HCT116 (cell line): Measurements from ENCODE around the gene DAPP1. TPM values are rescaled to one million over a fixed set of nuclear protein-coding genes. Genes with fewer than 3 reads are reported as not detected.

ENCODE experiments used
- ATAC-seq: fragments of 200-7000 bp; cut with Tn5 transposase; 2 replicates; pipeline ENCODE4 v1.9.1; 2020; ENCODE audit warnings: mild to moderate bottlenecking, moderate library complexity
- BruUV-seq: library from RNA; stranded (reverse); fragments of 400-500 nt; replicated peaks from 2 replicates; lab custom pipeline; 2021; lab: Mats Ljungman, UMichigan
- CTCF ChIA-PET: fragments of 300-600 bp; sonication (Branson Sonifier 250); formaldehyde crosslinking; loops from one replicate; lab custom pipeline; 2021; ENCODE audit warnings: antibody characterized with exemption; lab: Charles Lee
- POLR2A ChIA-PET: fragments of 300-600, 350-600 bp; sonication (Branson Sonifier 250); formaldehyde crosslinking; loops from one replicate; lab custom pipeline; 2021; ENCODE audit warnings: antibody characterized with exemption; lab: Charles Lee
- RAD21 ChIA-PET, 2 experiments: fragments of 300-600 bp; sonication (Branson Sonifier 250); formaldehyde crosslinking; loops; one replicate each; lab custom pipeline; 2023; ENCODE audit warnings: low total read pairs in 2 of 2; ENCODE audit not compliant: uncharacterized antibody in 2 of 2, unreplicated experiment in 2 of 2, low non-redundant PET in 1 of 2; lab: Charles Lee
- DNase-seq: peaks from one replicate; pipeline ENCODE4 v3.0.0-alpha.2; 2010; ENCODE audit warnings: low read depth, low spot score
- H2AFZ ChIP-seq: fragments of 200-600 bp; shearing (Covaris generic), sonication (generic); 2 replicates; pipeline ENCODE4 v1.6.1; 2017; ENCODE audit warnings: low read depth, mixed run types, mixed read lengths, antibody characterized with exemption, low read length; ENCODE audit not compliant: poor library complexity, severe bottlenecking
- H3K27ac ChIP-seq: 2 replicates; pipeline ENCODE4 v1.5.1; 2012; ENCODE audit warnings: low read depth, low read length
- H3K27me3 ChIP-seq: fragments of 200-600 bp; sonication (generic); 2 replicates; pipeline ENCODE4 v1.6.1; 2016; ENCODE audit warnings: mixed run types, low read length, mixed read lengths; ENCODE audit not compliant: insufficient read depth
- H3K36me3 ChIP-seq, 2 experiments: fragments of 200-500 bp in 1 of 2; fragments of 200-600 bp in 1 of 2; sonication (Bioruptor generic) in 1 of 2; sonication (generic) in 1 of 2; 2 replicates each; pipeline versions ENCODE4 v1.5.1 to v1.6.1; 2014 to 2016; ENCODE audit warnings: low read length in 2 of 2, inconsistent platforms in 1 of 2, mixed read lengths in 1 of 2, mixed run types in 1 of 2; ENCODE audit not compliant: insufficient read depth in 2 of 2, control insufficient read depth in 1 of 2
- H3K4me1 ChIP-seq, 2 experiments: fragments of 200-600 bp in 1 of 2; sonication (generic) in 1 of 2; 2 replicates each; pipeline versions ENCODE4 v1.5.1 to v1.6.1; 2012 to 2017; ENCODE audit warnings: low read length in 2 of 2, inconsistent platforms in 1 of 2, mild to moderate bottlenecking in 1 of 2, mixed read lengths in 1 of 2, mixed run types in 1 of 2, moderate library complexity in 1 of 2; ENCODE audit not compliant: insufficient read depth in 2 of 2, control insufficient read depth in 1 of 2
- H3K4me2 ChIP-seq: fragments of 200-600 bp; sonication (generic); 2 replicates; pipeline ENCODE4 v1.6.1; 2017; ENCODE audit warnings: mixed run types, low read length, mixed read lengths
- H3K4me3 ChIP-seq, 2 experiments: fragments of 200-600 bp in 1 of 2; sonication (generic) in 1 of 2; replicated peaks in 1 of 2; 2 replicates each; pipeline ENCODE4 v1.5.1; 2011 to 2016; ENCODE audit warnings: low read length in 2 of 2, control low read depth in 1 of 2, low read depth in 1 of 2, mild to moderate bottlenecking in 1 of 2, mixed read lengths in 1 of 2, mixed run types in 1 of 2
- H3K79me2 ChIP-seq: fragments of 200-600 bp; sonication (generic); 2 replicates; pipeline ENCODE4 v1.6.1; 2017; ENCODE audit warnings: mild to moderate bottlenecking, mixed run types, low read length, moderate library complexity, mixed read lengths; ENCODE audit not compliant: insufficient read depth
- H3K9ac ChIP-seq: fragments of 200-600 bp; sonication (generic); 2 replicates; pipeline ENCODE4 v1.6.1; 2016; ENCODE audit warnings: low read length, mixed read lengths
- H3K9me2 ChIP-seq: fragments of 200-600 bp; sonication (generic), shearing (Covaris generic); 2 replicates; pipeline ENCODE4 v1.6.1; 2017; ENCODE audit warnings: mixed run types, mild to moderate bottlenecking, moderate library complexity; ENCODE audit not compliant: insufficient read depth
- H3K9me3 ChIP-seq, 2 experiments: fragments of 200-500 bp in 1 of 2; fragments of 200-600 bp in 1 of 2; sonication (Bioruptor generic) in 1 of 2; sonication (generic) in 1 of 2; 2 replicates each; pipeline ENCODE4 v1.6.1; 2014 to 2017; ENCODE audit warnings: low read length in 2 of 2, mixed read lengths in 2 of 2, inconsistent platforms in 1 of 2, low read depth in 1 of 2, mild to moderate bottlenecking in 1 of 2, mixed run types in 1 of 2, moderate library complexity in 1 of 2; ENCODE audit not compliant: control insufficient read depth in 1 of 2, insufficient read depth in 1 of 2
- H4K20me1 ChIP-seq: fragments of 200-600 bp; sonication (generic), shearing (Covaris generic); 2 replicates; pipeline ENCODE4 v1.6.1; 2017; ENCODE audit warnings: mixed run types, mild to moderate bottlenecking, moderate library complexity; ENCODE audit not compliant: insufficient read depth
- CBX3 ChIP-seq: IDR thresholded peaks from 2 replicates; pipeline ENCODE4 v1.6.1; 2012; ENCODE audit warnings: low read depth
- EGR1 ChIP-seq: IDR thresholded peaks from 2 replicates; pipeline ENCODE4 v1.6.1; 2012; ENCODE audit warnings: low read depth
- ELF1 ChIP-seq: IDR thresholded peaks from 2 replicates; pipeline ENCODE4 v1.6.1; 2012; ENCODE audit warnings: low read depth, borderline replicate concordance
- EZH2 ChIP-seq: fragments of 200-600 bp; sonication (generic); IDR thresholded peaks from 2 replicates; pipeline ENCODE4 v1.6.1; 2017; ENCODE audit warnings: antibody characterized with exemption, mixed run types
- EZH2phosphoT487 ChIP-seq: fragments of 200-600 bp; IDR thresholded peaks from 2 replicates; pipeline ENCODE4 v1.6.1; 2018; ENCODE audit warnings: antibody characterized with exemption, borderline replicate concordance
- POLR2A ChIP-seq: IDR thresholded peaks from 2 replicates; pipeline ENCODE4 v1.7.0; 2011; ENCODE audit warnings: borderline replicate concordance; ENCODE audit not compliant: insufficient read depth, insufficient read length; ENCODE audit errors: extremely low read depth
- SP1 ChIP-seq: IDR thresholded peaks from 2 replicates; pipeline ENCODE4 v1.6.1; 2012; ENCODE audit warnings: low read depth
- SRF ChIP-seq: IDR thresholded peaks from 2 replicates; pipeline ENCODE4 v1.6.1; 2012; ENCODE audit warnings: low read depth
- intact Hi-C: fragments of 100-400 bp; cut with micrococcal nuclease; formaldehyde crosslinking; loops from 2 replicates; pipeline ENCODE4 v1.10.0; 2022
- total RNA-seq: library from RNA; stranded (reverse); gene quantifications from one replicate; pipeline ENCODE4 v1.2.1, GENCODE V29; 2021; ENCODE audit not compliant: unreplicated experiment
- TF ChIP-seq, protein P1 (sequence below): IDR thresholded peaks from 2 replicates; pipeline ENCODE4 v1.6.1; 2012; ENCODE audit warnings: low read depth

The DAPP1 gene
- total RNA-seq, 1 experiment from 2014 or later: 0.76 TPM

DNA sequence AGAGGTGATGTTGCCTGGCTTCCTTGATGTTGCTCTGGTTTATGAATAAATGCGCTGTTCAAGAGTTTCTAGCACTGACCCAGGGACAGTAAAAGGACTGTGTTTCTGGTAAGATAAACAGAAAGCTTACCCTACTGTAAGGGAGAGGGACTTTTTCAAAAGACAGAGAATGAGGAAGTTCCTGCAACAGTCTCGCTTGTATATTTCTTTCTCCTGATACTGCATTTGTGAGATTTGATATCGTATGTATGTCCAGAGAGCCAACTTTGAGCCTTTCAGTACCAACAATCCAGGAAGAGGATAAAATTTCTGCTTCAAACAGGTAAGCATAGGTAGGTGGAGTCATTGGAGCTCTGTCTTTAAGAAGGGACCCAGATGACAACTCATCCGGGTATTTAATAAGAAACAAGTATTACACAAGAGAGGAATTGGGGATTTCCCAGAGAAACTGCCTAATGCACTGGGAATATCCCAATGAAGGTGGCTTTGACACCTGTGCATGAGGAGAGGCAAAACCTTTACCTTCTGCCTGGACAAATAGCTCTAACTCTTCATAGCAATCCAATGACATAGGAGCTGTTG lies 773 bp downstream of the DAPP1 start:
- H3K4me3 ChIP-seq: no peak overlapping the region
- no peak overlapping the region for H3K27ac ChIP-seq
- BruUV-seq: no TSS peak
- H3K79me2 ChIP-seq: no peaks in the 10 kb centered on the region
- no peaks in the 10 kb centered on the region for H3K9me2 ChIP-seq
- no peaks in the 10 kb centered on the region for H3K27me3 ChIP-seq
- TF ChIP-seq EGR1: no peak
- TF ChIP-seq POLR2A: no peak
- no peak for TF ChIP-seq EZH2phosphoT487
- TF ChIP-seq ELF1: no peak
- no peak overlapping the region for H2AFZ ChIP-seq
- no peaks in the 10 kb centered on the region for H4K20me1 ChIP-seq
- POLR2A ChIA-PET: no interaction called here
- CTCF ChIA-PET: interaction anchor here (1.3 kb wide), 1 partner anchor 9 kb away, joined by 4 read pairs; no protein-coding TSS in a partner anchor
- DNase-seq (no peak), ATAC-seq (no peak)
- RAD21 ChIA-PET: no interaction called here
- no peaks in the 10 kb centered on the region for H3K9me3 ChIP-seq
- intact Hi-C loops: no loop called here
- H3K36me3 ChIP-seq: no peaks in the 10 kb centered on the region
- H3K4me2 ChIP-seq: no peak overlapping the region
- no peak overlapping the region for H3K9ac ChIP-seq
- peaks cover 2 to 22% of the 10 kb centered on the region in 2 experiments; a peak in 2 of 4 replicates for H3K4me1 ChIP-seq

DNA sequence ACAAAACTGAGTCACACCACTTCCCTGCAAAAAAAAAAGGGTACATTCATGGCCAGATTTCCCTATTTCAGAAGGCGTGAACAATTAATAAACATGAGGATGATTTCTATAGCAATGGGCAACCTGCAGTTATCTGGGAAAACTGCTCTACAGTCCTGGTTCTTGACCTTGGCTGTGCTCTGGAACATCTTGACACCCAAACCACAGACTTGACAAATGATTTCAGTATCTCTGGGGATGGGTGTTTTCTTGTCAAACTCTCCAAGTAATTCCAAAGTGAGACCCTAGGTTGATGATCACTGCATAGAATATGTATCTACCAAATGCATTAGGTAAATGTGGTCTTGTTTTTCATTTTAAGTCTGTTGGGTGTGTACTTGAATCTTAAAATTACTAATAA lies 2.0 kb downstream of the DAPP1 start:
- RAD21 ChIA-PET: no interaction called here
- DNase-seq (no peak), ATAC-seq (no peak)
- intact Hi-C loops: no loop called here
- no peak overlapping the region for H3K27ac ChIP-seq
- TF ChIP-seq EZH2phosphoT487: no peak
- no peak for TF ChIP-seq POLR2A
- TF ChIP-seq ELF1: no peak
- TF ChIP-seq CBX3: no peak
- no peak for TF ChIP-seq SRF
- TF ChIP-seq SP1: no peak
- no peak for TF ChIP-seq EZH2
- TF ChIP-seq, protein P1, sequence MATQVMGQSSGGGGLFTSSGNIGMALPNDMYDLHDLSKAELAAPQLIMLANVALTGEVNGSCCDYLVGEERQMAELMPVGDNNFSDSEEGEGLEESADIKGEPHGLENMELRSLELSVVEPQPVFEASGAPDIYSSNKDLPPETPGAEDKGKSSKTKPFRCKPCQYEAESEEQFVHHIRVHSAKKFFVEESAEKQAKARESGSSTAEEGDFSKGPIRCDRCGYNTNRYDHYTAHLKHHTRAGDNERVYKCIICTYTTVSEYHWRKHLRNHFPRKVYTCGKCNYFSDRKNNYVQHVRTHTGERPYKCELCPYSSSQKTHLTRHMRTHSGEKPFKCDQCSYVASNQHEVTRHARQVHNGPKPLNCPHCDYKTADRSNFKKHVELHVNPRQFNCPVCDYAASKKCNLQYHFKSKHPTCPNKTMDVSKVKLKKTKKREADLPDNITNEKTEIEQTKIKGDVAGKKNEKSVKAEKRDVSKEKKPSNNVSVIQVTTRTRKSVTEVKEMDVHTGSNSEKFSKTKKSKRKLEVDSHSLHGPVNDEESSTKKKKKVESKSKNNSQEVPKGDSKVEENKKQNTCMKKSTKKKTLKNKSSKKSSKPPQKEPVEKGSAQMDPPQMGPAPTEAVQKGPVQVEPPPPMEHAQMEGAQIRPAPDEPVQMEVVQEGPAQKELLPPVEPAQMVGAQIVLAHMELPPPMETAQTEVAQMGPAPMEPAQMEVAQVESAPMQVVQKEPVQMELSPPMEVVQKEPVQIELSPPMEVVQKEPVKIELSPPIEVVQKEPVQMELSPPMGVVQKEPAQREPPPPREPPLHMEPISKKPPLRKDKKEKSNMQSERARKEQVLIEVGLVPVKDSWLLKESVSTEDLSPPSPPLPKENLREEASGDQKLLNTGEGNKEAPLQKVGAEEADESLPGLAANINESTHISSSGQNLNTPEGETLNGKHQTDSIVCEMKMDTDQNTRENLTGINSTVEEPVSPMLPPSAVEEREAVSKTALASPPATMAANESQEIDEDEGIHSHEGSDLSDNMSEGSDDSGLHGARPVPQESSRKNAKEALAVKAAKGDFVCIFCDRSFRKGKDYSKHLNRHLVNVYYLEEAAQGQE: no peak
- no TSS peak for BruUV-seq
- H3K4me2 ChIP-seq: no peak overlapping the region
- H2AFZ ChIP-seq: no peak overlapping the region
- H3K27me3 ChIP-seq: no peaks in the 10 kb centered on the region
- no peaks in the 10 kb centered on the region for H3K9me2 ChIP-seq
- H4K20me1 ChIP-seq: no peaks in the 10 kb centered on the region
- no peaks in the 10 kb centered on the region for H3K36me3 ChIP-seq
- no peak overlapping the region for H3K4me3 ChIP-seq
- POLR2A ChIA-PET: no interaction called here
- H3K9ac ChIP-seq: no peak overlapping the region
- CTCF ChIA-PET: no interaction called here
- peaks cover 2 to 22% of the 10 kb centered on the region in 2 experiments; a peak in 2 of 4 replicates for H3K4me1 ChIP-seq
- H3K79me2 ChIP-seq: no peaks in the 10 kb centered on the region
- H3K9me3 ChIP-seq: no peaks in the 10 kb centered on the region
